GM12872 (cell line): ENCODE data around the gene ASB8.

Experiments used
- CTCF ChIP-seq: IDR thresholded peaks from 3 replicates; pipeline ENCODE4 v1.5.1; 2011; ENCODE audit warnings: low read depth, mild to moderate bottlenecking, low read length, moderate library complexity; ENCODE audit not compliant: insufficient read depth

ASB8 gene

DNA sequence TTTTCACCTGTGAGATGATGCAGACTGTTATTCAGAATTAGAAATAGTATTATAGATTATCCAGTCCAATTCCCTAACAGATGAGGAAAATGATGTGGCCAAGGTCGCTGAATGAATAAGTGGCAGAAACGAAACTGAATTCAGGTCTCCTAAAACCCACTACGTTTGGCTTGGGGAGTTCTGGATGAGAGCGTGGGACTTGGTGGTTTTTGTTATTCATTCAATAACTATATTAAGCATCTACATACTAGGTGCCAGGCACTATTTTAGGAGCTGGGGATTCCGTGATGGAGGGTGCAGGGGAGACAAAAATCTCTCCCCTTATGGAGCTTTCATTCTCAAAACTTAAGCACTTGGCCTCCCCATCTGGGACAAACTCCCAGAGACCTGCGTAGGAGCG lies 25.3 kb upstream of the ASB8 start:
- no peak for TF ChIP-seq CTCF

DNA sequence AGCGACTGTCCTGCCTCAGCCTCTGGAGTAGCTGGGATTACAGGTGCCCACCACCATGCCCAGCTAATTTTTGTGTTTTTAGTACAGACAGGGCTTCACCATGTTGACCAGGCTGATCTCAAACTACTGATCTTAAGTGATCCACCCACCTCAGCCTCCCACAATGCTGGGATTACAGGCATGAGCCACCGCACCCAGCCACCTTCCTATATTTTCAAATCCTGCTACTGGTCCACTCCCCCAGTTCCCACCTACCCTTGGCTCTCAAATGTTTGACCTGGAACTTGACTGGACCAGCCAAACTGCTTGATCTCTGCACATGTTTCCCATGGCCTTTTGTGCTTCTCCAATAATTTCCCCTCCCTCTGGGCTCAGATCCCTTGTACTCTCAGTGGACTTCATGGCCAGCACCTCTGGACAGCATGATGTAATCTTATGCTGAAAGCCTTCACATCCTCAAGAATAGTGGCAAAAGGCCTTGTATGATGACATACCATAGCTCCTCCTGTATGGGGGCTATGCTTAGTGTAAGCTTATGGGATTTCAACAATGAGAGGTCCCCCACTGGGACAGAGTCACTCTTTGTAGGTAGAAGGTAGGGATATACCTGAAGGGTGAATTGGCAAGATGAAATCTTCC lies 23.7 kb upstream of the ASB8 start:
- TF ChIP-seq CTCF = no peak

DNA sequence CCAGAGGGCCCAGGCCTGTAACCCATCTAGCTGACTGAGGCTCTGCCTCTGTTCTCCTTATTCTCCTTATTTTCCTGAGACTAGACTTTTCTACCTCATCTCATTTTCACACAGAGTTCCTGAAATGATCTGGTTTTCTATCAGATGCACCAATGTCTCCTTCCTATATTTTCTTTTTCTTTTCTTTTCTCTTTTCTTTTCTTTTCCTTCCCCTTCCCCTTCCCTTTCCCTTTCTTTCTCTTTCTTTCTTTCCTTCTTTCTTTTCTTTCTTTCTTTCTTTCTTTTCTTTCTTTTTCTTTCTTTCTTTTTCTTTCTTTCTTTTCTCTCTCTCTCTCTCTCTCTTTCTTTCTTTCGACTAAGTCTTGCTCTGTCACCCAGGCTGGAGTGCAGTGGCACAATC lies 23.1 kb upstream of the ASB8 start:
- TF ChIP-seq CTCF = no peak

DNA sequence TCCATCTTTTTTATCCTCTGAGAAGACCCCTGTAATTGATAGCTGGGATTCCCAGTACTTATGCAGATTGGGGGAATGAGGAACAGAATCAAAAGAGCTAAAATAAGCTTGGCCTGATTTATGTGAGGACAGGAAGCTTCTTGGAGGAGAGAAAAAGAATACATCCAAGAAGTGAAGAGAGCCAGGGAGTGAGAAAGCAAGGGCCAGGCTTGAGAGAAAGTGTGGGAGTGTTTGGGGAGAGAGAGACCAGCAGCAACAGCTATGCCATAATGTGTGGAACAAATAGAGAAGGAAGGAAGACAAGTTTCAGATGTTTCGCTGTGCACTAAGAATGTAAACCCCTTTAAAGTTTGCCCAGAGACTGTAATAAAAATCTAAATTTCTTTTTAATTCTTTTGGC lies 22.2 kb upstream of the ASB8 start:
- TF ChIP-seq CTCF = no peak

- no peak for TF ChIP-seq CTCF
Observed at GRCh38 chr12:48177982-48178381, 20.7 kb upstream of the ASB8 start.

GRCh38 chr12:48176417-48176751 lies 19.1 kb upstream of the ASB8 start:
- no peak for TF ChIP-seq CTCF

DNA sequence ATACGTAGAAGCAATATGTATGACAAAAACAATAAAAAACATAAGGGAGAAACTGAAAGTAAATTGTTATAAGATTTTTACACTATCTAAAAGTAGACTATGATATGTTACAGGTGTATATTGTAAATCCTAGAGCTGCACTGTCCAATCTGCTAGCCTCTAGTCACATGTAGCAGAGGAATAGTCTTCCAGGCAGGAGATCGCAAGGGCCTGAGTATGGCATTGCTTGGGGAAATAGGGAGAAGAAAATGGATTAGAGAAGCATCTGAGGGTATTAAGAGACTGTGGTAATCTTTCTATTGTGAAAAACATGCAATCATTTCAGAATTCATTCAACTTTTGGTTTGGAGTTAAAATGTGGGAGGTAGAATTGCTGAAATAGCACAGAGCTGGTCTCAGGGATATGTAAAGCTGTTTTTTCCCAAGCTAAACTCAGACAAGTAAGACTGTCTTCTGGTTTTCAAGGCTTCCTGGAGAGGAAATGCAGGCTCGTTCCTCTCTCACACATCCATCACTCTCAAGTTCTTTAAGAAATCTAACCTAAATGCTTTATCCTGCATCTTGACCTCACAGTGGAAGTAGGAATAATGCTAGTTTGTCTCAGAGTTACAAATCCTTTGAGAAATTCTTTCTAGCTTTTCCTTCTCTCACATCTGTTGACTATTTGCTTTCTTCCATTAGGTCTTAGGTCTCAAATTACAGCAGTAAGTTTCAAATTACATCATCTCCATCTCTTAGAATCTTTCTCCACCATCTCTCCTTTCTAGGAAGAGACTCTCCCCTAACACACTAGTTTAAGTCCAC lies 18.5 kb upstream of the ASB8 start:
- TF ChIP-seq CTCF = no peak
